Measurements from ENCODE around the gene HIP1. TPM values are rescaled to one million over a fixed set of nuclear protein-coding genes. Genes with fewer than 3 reads are reported as not detected.

HIP1 gene
- total and polyA plus RNA-seq, 8 donors = 3.6 to 14.8 (median 5.2) TPM

DNA sequence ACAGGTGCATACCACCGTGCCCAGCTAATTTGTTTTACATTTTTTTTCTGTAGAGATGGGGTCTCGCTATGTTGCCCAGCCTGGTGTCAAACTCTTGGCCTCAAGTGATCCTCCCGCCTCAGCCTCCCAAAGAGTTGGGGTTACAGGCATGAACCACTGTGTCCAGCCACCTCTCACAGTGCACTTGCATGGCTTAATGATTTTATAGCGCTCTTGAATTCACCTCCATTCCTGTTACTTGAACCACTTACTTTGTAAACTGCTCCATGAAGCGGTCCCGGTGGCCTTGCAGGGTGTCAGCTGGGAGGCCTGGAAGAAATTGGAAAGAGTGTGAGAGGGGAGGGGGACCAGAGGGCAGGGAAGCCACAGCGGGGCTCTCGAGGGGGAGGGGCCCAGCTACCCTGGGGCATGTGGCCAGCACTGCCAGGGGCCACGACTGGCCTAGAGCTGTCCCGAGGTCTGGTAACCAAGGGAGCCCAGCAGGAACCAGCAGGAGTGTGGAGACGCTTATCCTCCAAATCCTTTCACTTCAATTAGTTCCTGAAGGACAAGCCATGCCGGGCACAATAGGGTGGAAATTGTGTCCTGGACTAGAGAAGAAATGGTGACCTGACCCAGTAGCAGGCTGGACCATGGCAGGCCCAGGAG, 170.7 kb downstream of the HIP1 start:
- DNase-seq (no peak), ATAC-seq (no peak), FAIRE-seq (no peak)
- WGBS, 2 donors = 86 to 87% methylated on average over 12 of the region's 12 CpGs
- H3K9me3 ChIP-seq = no peaks in the 10 kb centered on the region
- no peaks in the 10 kb centered on the region for H3K27me3 ChIP-seq
- H3K4me1 ChIP-seq = no peaks in the 10 kb centered on the region
- intact Hi-C loops (cut with DNase I) = no loop called here
- TF ChIP-seq, protein P1, sequence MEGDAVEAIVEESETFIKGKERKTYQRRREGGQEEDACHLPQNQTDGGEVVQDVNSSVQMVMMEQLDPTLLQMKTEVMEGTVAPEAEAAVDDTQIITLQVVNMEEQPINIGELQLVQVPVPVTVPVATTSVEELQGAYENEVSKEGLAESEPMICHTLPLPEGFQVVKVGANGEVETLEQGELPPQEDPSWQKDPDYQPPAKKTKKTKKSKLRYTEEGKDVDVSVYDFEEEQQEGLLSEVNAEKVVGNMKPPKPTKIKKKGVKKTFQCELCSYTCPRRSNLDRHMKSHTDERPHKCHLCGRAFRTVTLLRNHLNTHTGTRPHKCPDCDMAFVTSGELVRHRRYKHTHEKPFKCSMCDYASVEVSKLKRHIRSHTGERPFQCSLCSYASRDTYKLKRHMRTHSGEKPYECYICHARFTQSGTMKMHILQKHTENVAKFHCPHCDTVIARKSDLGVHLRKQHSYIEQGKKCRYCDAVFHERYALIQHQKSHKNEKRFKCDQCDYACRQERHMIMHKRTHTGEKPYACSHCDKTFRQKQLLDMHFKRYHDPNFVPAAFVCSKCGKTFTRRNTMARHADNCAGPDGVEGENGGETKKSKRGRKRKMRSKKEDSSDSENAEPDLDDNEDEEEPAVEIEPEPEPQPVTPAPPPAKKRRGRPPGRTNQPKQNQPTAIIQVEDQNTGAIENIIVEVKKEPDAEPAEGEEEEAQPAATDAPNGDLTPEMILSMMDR (IDR thresholded peaks at IDR 0.05) = no peak
- H3K4me3 ChIP-seq = no peak overlapping the region
- no peaks in the 10 kb centered on the region for H3K36me3 ChIP-seq
- H3K27ac ChIP-seq = no peak overlapping the region

- Histone ChIP-seq H3K27me3 (no peaks in the 10 kb centered on the region), H3K9me3 (no peaks in the 10 kb centered on the region), H3K4me3 (no peak overlapping the region), H3K27ac (peak overlapping the region in 2 of 4 donors; percentile 3 to 27), H3K36me3 (no peaks in the 10 kb centered on the region), H3K4me1 (no peaks in the 10 kb centered on the region)
- TF ChIP-seq, protein P1 (IDR thresholded peaks at IDR 0.05) = no peak
- intact Hi-C loops (cut with DNase I) = no loop called here
- ATAC-seq (peak in 3 of 4 donors; percentile 25 to 67 (median 65)), FAIRE-seq (no peak), DNase-seq (peak in 1 of 6 donors; percentile 21)
- WGBS, 2 donors = 69 to 71% methylated on average over 6 of the region's 6 CpGs
Measured at GRCh38 chr7:75565132-75565837, 173.5 kb downstream of the HIP1 start.

DNA sequence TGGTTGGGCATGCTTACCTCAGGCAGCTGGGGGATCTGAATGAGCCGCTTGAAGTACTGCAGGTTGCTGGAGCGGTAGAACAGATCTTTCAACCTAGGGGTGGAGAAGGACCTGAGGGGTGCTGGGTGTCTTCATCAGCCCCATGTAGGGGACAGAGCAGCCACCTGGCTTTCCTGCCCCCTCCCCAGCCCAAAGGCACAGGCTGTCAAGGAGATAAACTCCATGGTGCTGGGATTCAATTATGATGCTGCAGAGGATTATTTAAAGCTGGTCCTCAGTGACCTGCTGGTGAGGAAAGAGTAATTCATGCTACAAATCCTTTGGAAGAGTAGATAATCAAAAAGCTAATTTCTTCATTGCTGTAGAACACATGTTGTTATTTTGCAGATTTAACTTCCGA, 175.6 kb downstream of the HIP1 start:
- ATAC-seq (no peak), DNase-seq (no peak), FAIRE-seq (no peak)
- TF ChIP-seq, protein P1 (IDR thresholded peaks at IDR 0.05) = no peak
- Histone ChIP-seq H3K4me1 (no peaks in the 10 kb centered on the region), H3K27ac (no peak overlapping the region), H3K36me3 (no peaks in the 10 kb centered on the region), H3K27me3 (no peaks in the 10 kb centered on the region), H3K9me3 (no peaks in the 10 kb centered on the region), H3K4me3 (no peak overlapping the region)
- WGBS, 2 donors = 96 to 97% methylated on average over 3 of the region's 3 CpGs
- intact Hi-C loops (cut with DNase I) = no loop called here

GRCh38 chr7:75559976-75560365, 178.8 kb downstream of the HIP1 start:
- peaks cover 0 to 5% (median 0%) of the 10 kb centered on the region in 3 donors for H3K36me3 ChIP-seq
- intact Hi-C loops (cut with DNase I) = no loop called here

More at GRCh38 chr7:75559976-75560365, 178.8 kb downstream of the HIP1 start:
- WGBS, 2 donors = 88 to 96% methylated on average over 6 of the region's 6 CpGs
- TF ChIP-seq, protein P1 (IDR thresholded peaks at IDR 0.05) = no peak
- FAIRE-seq (no peak), DNase-seq (no peak), ATAC-seq (no peak)
- H3K4me1 ChIP-seq = no peaks in the 10 kb centered on the region
- H3K27ac ChIP-seq = no peak overlapping the region
- no peaks in the 10 kb centered on the region for H3K9me3 ChIP-seq
- H3K4me3 ChIP-seq = no peak overlapping the region
- H3K27me3 ChIP-seq = no peaks in the 10 kb centered on the region

Data from pancreas (tissue), 10 donors.